ENCODE measurements around the gene UNC50. TPM values are rescaled to one million over a fixed set of nuclear protein-coding genes. Genes with fewer than 3 reads are reported as not detected.

The UNC50 gene
- total RNA-seq, 1 experiment from 2014 or later = 44.9 TPM

- in situ Hi-C loops (cut with HindIII; ENCODE audit: low pct_unique_long_range_greater_than_20kb, low sequenced_read_pairs) = loop anchor here (25.0 kb wide), 1 partner anchor 461 kb away; no protein-coding TSS in a partner anchor
- peak; percentile 49 for DNase-seq (ENCODE audit: low read depth)
These were observed 6.8 kb upstream of the UNC50 start for GRCh38 chr2:98601532-98602132.

GRCh38 chr2:98604547-98604946, 3.8 kb upstream of the UNC50 start:
- in situ Hi-C loops (cut with HindIII; ENCODE audit: low pct_unique_long_range_greater_than_20kb, low sequenced_read_pairs) = loop anchor here (25.0 kb wide), 1 partner anchor 458 kb away; no protein-coding TSS in a partner anchor
- no peak for DNase-seq (ENCODE audit: low read depth)

GRCh38 chr2:98605076-98605475, 3.3 kb upstream of the UNC50 start:
- no peak for DNase-seq (ENCODE audit: low read depth)
- in situ Hi-C loops (cut with HindIII; ENCODE audit: low pct_unique_long_range_greater_than_20kb, low sequenced_read_pairs) = loop anchor here (25.0 kb wide), 1 partner anchor 457 kb away; no protein-coding TSS in a partner anchor

- DNase-seq (ENCODE audit: low read depth) = no peak
- in situ Hi-C loops (cut with HindIII; ENCODE audit: low pct_unique_long_range_greater_than_20kb, low sequenced_read_pairs) = loop anchor here (25.0 kb wide), 1 partner anchor 456 kb away; no protein-coding TSS in a partner anchor
These were observed 2.0 kb upstream of the UNC50 start for GRCh38 chr2:98606431-98606830.

GRCh38 chr2:98607104-98607503, 1.3 kb upstream of the UNC50 start:
- DNase-seq (ENCODE audit: low read depth) = no peak
- in situ Hi-C loops (cut with HindIII; ENCODE audit: low pct_unique_long_range_greater_than_20kb, low sequenced_read_pairs) = loop anchor here (25.0 kb wide), 1 partner anchor 455 kb away; no protein-coding TSS in a partner anchor

- in situ Hi-C loops (cut with HindIII; ENCODE audit: low pct_unique_long_range_greater_than_20kb, low sequenced_read_pairs) = loop anchor here (25.0 kb wide), 1 partner anchor 455 kb away; no protein-coding TSS in a partner anchor
- no peak for DNase-seq (ENCODE audit: low read depth)
These were observed 661 bp upstream of the UNC50 start for GRCh38 chr2:98607741-98608115.

- no peak for DNase-seq (ENCODE audit: low read depth)
- in situ Hi-C loops (cut with HindIII; ENCODE audit: low pct_unique_long_range_greater_than_20kb, low sequenced_read_pairs) = loop anchor here (25.0 kb wide), 1 partner anchor 453 kb away; no protein-coding TSS in a partner anchor
These were observed 694 bp downstream of the UNC50 start for GRCh38 chr2:98608962-98609604.

- in situ Hi-C loops (cut with HindIII; ENCODE audit: low pct_unique_long_range_greater_than_20kb, low sequenced_read_pairs) = loop anchor here (25.0 kb wide), 1 partner anchor 448 kb away; no protein-coding TSS in a partner anchor
- DNase-seq (ENCODE audit: low read depth) = no peak
These were observed 5.8 kb downstream of the UNC50 start for GRCh38 chr2:98614024-98614739.

- no peak for DNase-seq (ENCODE audit: low read depth)
- in situ Hi-C loops (cut with HindIII; ENCODE audit: low pct_unique_long_range_greater_than_20kb, low sequenced_read_pairs) = loop anchor here (25.0 kb wide), 1 partner anchor 447 kb away; no protein-coding TSS in a partner anchor
These were observed 7.1 kb downstream of the UNC50 start for GRCh38 chr2:98615481-98615880.

- no peak for DNase-seq (ENCODE audit: low read depth)
- in situ Hi-C loops (cut with HindIII; ENCODE audit: low pct_unique_long_range_greater_than_20kb, low sequenced_read_pairs) = loop anchor here (25.0 kb wide), 1 partner anchor 445 kb away; no protein-coding TSS in a partner anchor
These were observed 8.8 kb downstream of the UNC50 start for GRCh38 chr2:98617149-98617548.

- in situ Hi-C loops (cut with HindIII; ENCODE audit: low pct_unique_long_range_greater_than_20kb, low sequenced_read_pairs) = loop anchor here (25.0 kb wide), 1 partner anchor 439 kb away; no protein-coding TSS in a partner anchor
- DNase-seq (ENCODE audit: low read depth) = no peak
These were observed 15.3 kb downstream of the UNC50 start for GRCh38 chr2:98623657-98624056.

GRCh38 chr2:98632351-98632750, 24.0 kb downstream of the UNC50 start:
- in situ Hi-C loops (cut with HindIII; ENCODE audit: low pct_unique_long_range_greater_than_20kb, low sequenced_read_pairs) = no loop called here
- DNase-seq (ENCODE audit: low read depth) = no peak

GRCh38 chr2:98634406-98635092, 26.2 kb downstream of the UNC50 start:
- in situ Hi-C loops (cut with HindIII; ENCODE audit: low pct_unique_long_range_greater_than_20kb, low sequenced_read_pairs) = no loop called here
- no peak for DNase-seq (ENCODE audit: low read depth)

GRCh38 chr2:98637401-98638147, 29.2 kb downstream of the UNC50 start:
- in situ Hi-C loops (cut with HindIII; ENCODE audit: low pct_unique_long_range_greater_than_20kb, low sequenced_read_pairs) = no loop called here
- no peak for DNase-seq (ENCODE audit: low read depth)

- no peak for DNase-seq (ENCODE audit: low read depth)
- in situ Hi-C loops (cut with HindIII; ENCODE audit: low pct_unique_long_range_greater_than_20kb, low sequenced_read_pairs) = no loop called here
These were observed 35.2 kb downstream of the UNC50 start for GRCh38 chr2:98643496-98644100.

GRCh38 chr2:98647636-98648035, 39.2 kb downstream of the UNC50 start:
- DNase-seq (ENCODE audit: low read depth) = no peak
- in situ Hi-C loops (cut with HindIII; ENCODE audit: low pct_unique_long_range_greater_than_20kb, low sequenced_read_pairs) = no loop called here

GRCh38 chr2:98648451-98648850, 40.1 kb downstream of the UNC50 start:
- in situ Hi-C loops (cut with HindIII; ENCODE audit: low pct_unique_long_range_greater_than_20kb, low sequenced_read_pairs) = no loop called here
- DNase-seq (ENCODE audit: low read depth) = peak; percentile 18
